GM19238 (cell line): ENCODE results near the gene SDK1.

Experiments
- DNase-seq: peaks from one replicate; pipeline ENCODE4 v3.0.0; 2011; ENCODE audit warnings: low spot score; ENCODE audit not compliant: insufficient read length

The SDK1 gene

DNA sequence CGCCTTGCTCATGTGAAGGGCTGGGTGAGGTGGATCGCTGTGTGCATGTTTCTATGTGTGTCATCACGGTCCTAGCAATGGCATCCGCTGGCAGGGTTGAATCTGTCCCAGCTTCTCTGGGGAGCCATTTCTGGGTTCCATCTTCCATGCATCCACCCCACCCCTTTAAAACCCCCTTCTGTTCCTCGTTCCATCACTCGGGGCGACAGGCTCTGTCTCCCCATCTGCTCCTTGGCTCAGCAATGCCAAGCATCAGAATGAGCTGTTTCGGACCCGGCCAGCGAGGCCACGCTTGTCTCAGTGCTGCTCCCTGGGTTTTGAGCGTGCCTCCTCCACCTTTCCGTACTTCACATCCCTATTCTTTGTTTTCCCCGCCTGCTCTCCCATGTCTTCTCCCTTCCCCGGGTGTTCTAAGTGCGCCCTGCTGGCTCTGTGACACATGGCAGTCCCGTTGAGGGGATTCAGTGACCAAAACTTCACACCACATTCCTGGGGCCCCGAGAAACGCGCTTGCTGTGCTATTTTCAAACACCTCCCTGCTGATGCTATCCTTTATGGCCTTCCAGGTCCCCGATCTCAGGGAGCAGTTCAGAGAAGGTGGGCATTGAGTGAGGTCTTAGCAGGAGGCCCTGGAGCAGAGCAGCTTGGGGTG lies 827.0 kb downstream of the SDK1 start:
- DNase-seq = no peak

- no peak for DNase-seq
These were observed 828.5 kb downstream of the SDK1 start for GRCh38 chr7:4129481-4130122.

DNA sequence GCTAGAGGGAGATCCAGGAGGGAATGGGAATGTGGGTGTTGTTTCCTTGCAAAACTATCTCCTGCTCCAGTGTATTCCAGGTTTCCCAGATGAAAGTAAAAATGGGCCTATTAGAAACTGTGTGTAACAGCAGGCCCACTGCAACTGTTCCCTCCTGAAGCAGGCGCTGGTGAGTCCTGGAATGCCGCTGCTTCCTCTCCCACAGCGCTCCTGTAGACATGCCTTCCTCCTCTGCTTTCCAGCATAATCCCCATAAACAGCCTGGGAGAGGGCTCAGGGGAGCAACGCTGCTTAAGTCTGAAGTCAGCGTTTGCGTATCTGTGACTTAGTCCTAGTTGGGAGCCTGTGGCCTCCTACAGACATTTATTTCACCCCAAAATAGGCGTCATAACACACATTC lies 830.0 kb downstream of the SDK1 start:
- DNase-seq = no peak

- no peak for DNase-seq
These were observed 831.2 kb downstream of the SDK1 start for GRCh38 chr7:4132221-4132620.

DNA sequence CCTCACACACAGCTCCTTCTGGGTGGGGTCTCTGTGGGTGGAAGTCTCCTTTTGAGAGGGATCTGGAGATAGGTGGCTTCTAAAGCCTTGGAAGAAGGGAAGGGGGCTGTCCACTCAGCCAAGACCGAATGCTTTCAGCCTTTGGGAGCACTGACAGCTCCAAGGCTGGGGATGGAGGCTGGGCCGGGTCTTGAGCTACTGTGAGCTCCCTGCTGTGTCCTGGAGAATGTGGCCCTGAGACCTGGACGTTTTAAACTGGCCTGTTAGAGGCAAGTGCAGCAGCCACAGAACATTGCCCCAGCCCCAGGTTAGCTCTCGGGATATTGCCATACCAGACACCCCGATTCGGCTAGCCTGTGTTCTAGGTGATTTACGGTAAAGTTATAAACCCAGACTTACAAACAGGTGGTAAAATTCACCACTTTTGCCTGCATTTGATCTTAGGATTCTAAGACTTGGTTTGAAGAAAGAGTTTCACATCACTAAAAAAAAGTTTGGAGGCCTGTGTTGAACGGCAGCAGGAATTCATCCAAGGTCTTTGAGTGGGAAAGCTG lies 832.5 kb downstream of the SDK1 start:
- no peak for DNase-seq

GRCh38 chr7:4134204-4134603 lies 833.2 kb downstream of the SDK1 start:
- no peak for DNase-seq

DNA sequence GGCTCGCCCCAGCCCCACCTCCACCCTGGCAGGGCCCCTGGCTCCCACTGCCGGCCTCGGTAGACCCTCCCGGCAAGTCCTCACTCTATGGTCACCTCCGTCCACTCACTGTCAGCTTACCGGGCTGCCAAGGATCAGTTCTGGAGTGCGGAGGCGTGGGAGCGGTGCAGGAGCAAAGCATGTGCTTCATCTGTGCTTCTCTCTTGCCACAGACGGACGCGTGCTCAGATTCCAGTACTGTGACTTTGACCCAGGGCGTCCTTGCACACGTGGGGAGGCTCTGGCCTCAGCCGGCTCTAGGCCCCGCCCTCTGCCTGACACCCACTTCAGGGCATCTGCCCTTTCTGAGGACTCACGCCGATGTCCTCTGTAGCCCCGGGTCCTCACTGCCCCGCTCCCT lies 833.6 kb downstream of the SDK1 start:
- DNase-seq = no peak

GRCh38 chr7:4135301-4135700 lies 834.2 kb downstream of the SDK1 start:
- DNase-seq = no peak

GRCh38 chr7:4136036-4136435 lies 835.0 kb downstream of the SDK1 start:
- DNase-seq = no peak

- DNase-seq = no peak
These were observed 835.6 kb downstream of the SDK1 start for GRCh38 chr7:4136501-4137110.

- no peak for DNase-seq
These were observed 836.5 kb downstream of the SDK1 start for GRCh38 chr7:4137552-4137951.

DNA sequence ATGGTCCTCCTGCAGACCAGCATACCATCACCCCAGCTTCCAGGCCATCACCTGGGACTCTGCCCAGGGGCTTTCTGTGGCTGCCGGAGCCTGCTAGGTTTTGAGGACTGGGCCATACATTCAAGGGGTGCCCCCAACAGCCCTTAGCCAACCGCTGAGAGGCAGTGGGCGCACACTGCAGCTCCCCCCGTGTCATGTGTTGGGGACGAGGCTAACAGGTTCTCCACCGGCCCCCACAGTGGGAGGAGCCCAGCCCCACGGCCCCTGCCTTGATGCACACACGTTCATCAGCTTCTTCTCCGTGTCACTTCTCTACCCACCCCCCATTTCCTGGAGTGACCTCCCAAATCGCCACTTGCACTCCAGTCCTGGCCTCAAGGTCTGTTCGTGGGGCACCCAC lies 837.8 kb downstream of the SDK1 start:
- no peak for DNase-seq

DNA sequence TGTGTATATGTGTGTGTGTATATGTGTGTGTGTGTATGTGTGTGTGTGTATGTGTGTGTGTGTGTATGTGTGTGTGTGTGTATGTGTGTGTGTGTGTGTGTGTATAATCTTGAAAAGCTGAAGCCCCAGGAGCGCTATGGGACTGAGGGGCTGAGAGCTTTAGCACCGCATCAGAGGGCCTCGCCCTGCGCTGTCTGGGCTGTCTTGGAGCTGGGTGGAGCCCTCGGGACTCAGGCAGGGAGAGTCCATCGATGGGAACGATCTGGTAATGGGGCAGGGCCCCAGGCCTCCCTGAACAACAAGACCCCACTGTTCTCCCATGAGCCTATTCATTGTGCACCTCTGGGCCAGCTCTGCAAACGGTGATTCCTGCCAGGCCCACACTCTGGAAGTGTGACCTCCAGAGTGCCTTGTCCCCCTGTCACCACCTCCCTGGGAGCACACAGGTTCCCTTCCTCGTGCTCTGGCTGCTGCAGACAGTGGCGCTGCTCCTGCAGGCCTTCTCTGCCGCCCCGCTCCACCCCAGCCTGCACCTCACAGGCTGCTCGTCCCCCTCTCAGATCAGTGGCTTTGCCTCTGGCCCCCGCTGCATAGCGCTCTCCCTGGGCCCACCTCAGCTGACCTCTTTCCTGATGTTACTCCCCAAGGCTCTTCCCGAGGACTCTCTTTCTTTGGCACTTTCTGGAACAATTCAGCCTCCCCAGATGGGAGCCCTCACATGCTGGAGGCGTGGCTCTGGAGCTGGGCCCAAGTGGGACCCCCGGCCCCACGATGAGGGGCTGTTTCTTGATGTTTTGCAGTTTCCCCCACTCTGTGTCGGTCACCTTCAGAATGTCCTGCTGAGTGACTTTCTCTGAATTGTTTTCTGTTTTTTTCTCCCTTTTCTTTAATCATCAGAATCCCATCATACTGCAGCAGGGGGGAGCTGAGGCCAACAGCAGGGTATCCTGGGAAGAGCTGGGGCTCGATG lies 838.9 kb downstream of the SDK1 start:
- no peak for DNase-seq

DNA sequence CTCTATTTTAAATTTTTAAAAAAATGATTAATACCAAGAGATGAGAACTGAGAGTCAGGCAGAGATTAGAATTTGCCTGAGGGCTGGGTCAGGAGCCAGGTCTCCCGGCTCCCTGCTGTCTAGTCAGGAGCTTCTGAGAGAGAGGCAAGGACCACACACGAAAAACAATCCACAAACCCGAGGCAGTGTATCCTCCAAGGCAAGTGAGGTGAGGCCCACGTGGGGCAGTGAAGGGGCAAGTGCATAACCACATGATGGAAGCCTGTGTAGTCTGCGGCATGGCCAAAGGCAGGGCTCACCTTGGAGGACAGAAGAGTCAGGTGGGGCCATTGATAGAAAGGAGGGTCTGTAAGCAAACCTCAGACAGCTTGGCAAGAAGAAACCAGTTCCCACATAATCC lies 839.9 kb downstream of the SDK1 start:
- no peak for DNase-seq

DNA sequence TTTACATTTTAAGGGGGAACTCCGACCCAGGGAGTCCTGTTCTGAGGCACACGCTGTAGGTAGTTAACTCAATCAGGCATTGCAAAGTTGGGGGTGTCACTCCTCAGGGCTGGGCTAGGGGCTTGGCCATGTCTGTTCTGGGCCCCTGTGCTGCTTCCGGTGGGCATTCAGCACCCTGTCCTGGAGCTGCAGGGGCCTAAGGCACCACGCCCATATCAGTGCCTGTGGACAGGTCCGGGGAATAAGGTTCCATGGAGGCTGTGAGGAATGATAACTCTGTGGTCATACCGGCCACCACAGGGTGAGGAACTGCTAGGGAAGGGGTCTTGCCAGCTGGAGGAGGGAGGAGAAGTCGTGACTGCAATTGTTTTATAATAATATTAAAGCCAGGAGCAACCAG lies 842.0 kb downstream of the SDK1 start:
- DNase-seq = no peak

GRCh38 chr7:4143511-4144171 lies 842.6 kb downstream of the SDK1 start:
- DNase-seq = no peak

- DNase-seq = no peak
These were observed 843.2 kb downstream of the SDK1 start for GRCh38 chr7:4144172-4144701.

DNA sequence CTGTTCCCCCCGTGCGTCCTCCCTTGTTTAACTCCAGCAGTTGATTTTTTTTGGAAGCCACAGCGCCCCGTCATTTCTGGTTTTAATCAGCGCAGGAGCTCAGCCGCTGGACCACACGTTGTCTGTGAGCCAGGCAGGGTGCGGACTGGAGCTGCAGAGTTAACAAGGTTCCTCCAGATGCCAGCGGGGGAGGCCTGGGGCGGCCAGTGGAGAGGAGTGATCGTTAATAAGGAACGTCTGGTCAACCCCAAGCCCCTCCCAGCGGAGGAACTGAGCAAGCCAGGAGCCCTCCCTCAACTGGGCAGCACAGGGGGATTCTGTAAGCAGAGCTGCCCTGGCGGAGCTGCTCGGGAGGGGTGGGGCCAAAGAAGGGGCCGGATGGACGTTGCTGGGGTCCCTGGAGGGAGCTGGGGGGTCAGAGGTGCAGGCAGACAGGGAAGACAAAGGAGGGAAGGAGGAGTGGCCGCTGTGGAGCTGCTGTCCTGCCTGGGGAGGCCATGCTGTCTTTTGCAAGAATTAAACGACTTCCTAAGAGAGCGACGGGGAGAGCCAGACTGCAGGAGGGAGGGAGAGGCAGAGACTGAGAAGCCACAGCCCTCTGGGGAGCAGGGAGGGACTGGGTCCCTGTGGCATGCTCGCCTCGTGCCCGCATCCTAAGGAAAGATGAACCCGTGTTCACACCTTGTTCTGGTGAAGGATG lies 843.9 kb downstream of the SDK1 start:
- DNase-seq = no peak

DNA sequence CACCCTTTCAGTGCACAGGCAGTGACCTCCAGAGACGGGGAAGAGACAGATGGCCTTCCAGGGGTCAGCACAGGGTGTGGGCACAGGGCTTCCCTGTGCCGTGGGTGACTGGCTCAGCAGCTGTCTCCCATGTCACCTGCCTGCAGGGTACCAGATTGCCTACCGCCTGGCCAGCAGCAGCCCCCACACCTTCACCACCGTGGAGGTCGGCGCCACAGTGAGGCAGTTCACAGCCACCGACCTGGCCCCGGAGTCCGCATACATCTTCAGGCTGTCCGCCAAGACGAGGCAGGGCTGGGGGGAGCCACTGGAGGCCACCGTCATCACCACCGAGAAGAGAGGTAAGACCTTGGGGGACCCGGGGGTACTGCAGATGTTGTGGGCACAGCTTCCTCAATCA lies 844.5 kb downstream of the SDK1 start:
- DNase-seq = no peak
